Prostate gland (tissue), 2 donors: Measurements from ENCODE around the gene MOBP. TPM values are rescaled to one million over a fixed set of nuclear protein-coding genes. Genes with fewer than 3 reads are reported as not detected.

Source experiments
- DNase-seq: peaks from one replicate; pipeline ENCODE4 v3.0.0-alpha.2; 2019; ENCODE audit warnings: low spot score
- H3K27ac ChIP-seq, 2 donors: fragments of 200-600 bp; sonication (generic); 2 replicates each; pipeline ENCODE4 v1.5.1; 2017 to 2019
- H3K27me3 ChIP-seq: fragments of 200-600 bp; sonication (generic); replicated peaks from 2 replicates; pipeline ENCODE4 v1.5.1; 2019; ENCODE audit not compliant: insufficient read depth
- H3K36me3 ChIP-seq, 2 donors: fragments of 200-600 bp; sonication (generic); 1 replicate in 1 of 2; 2 replicates in 1 of 2; pipeline versions ENCODE4 v1.5.1 to v1.8.1; 2017 to 2019
- H3K4me1 ChIP-seq: fragments of 200-600 bp; sonication (generic); replicated peaks from 2 replicates; pipeline ENCODE4 v1.5.1; 2019
- H3K4me3 ChIP-seq, 2 donors: fragments of 200-600 bp; sonication (generic); 2 replicates each; pipeline ENCODE4 v1.5.1; 2017 to 2019
- H3K9me3 ChIP-seq: fragments of 200-600 bp; sonication (generic); 2 replicates; pipeline ENCODE4 v1.5.1; 2017
- CTCF ChIP-seq, 4 experiments: fragments of 200-600 bp in 2 of 4; fragments of 450-650 bp in 2 of 4; sonication (generic) in 2 of 4; IDR thresholded peaks; 1 replicate in 3 of 4; 2 replicates in 1 of 4; pipeline ENCODE4 v1.5.1; 2016 to 2019; ENCODE audit warnings: antibody characterized with exemption in 4 of 4, mild to moderate bottlenecking in 2 of 4, moderate library complexity in 2 of 4
- POLR2A ChIP-seq: fragments of 450-650 bp; IDR thresholded peaks from one replicate; pipeline ENCODE4 v1.6.1; 2016; ENCODE audit warnings: antibody characterized with exemption, mild to moderate bottlenecking
- POLR2AphosphoS5 ChIP-seq: sonication (generic); formaldehyde crosslinking; IDR thresholded peaks from one replicate; pipeline ENCODE4 v1.6.1; 2017; ENCODE audit warnings: antibody characterized with exemption
- WGBS: methylation state at CpG from one replicate; pipeline ENCODE4 v1.1.5; 2018; 5-methylcytosine and 5-hydroxymethylcytosine counted together
- intact Hi-C: fragments of 100-400 bp; cut with DNase I; formaldehyde crosslinking; loops from one replicate; pipeline ENCODE4 v1.14.2; 2022
- total RNA-seq, 2 donors: library from RNA; depleted of rRNA; stranded (reverse); fragments of >200 nt; gene quantifications; one replicate each; pipeline ENCODE4 v1.1.0, GENCODE V29; 2016

MOBP gene
- total RNA-seq, 2 donors from 2014 or later: 2.4 TPM; not detected in 1

GRCh38 chr3:39550354-39551051 lies 83.0 kb downstream of the MOBP start:
- no peak for DNase-seq
- no peaks in the 10 kb centered on the region for H3K4me1 ChIP-seq
- intact Hi-C loops: no loop called here
- TF ChIP-seq POLR2A: no peak
- TF ChIP-seq POLR2AphosphoS5: no peak
- no peak for TF ChIP-seq CTCF (IDR thresholded peaks at IDR 0.05)
- H3K4me3 ChIP-seq: no peak overlapping the region
- no peaks in the 10 kb centered on the region for H3K9me3 ChIP-seq
- no peaks in the 10 kb centered on the region for H3K36me3 ChIP-seq
- 45% methylated on average over 8 of the region's 8 CpGs for WGBS
- H3K27me3 ChIP-seq: peaks cover 2% of the 10 kb centered on the region
- no peak overlapping the region for H3K27ac ChIP-seq

Other genes starting within 250 kb of the MOBP start
- gene CX3CR1, start 187.6 kb upstream of the MOBP start, total RNA-seq: 1 to 10 TPM; 2.7 to 3.4 TPM
- gene CCR8, start 138.0 kb upstream of the MOBP start, total RNA-seq: not detected
- 10 to 100 TPM; 36.7 to 72.4 TPM for gene SLC25A38, start 84.3 kb upstream of the MOBP start, total RNA-seq
- 1,000 to 10,000 TPM in 1 of 2 donors, 100 to 1,000 TPM in 1; 732 to 1,080 TPM for gene RPSA, start 61.0 kb upstream of the MOBP start, total RNA-seq